ENCODE data around the gene EPHA6. TPM values are rescaled to one million over a fixed set of nuclear protein-coding genes. Genes with fewer than 3 reads are reported as not detected.

Gene EPHA6
- total RNA-seq, 1 donor = not detected

DNA sequence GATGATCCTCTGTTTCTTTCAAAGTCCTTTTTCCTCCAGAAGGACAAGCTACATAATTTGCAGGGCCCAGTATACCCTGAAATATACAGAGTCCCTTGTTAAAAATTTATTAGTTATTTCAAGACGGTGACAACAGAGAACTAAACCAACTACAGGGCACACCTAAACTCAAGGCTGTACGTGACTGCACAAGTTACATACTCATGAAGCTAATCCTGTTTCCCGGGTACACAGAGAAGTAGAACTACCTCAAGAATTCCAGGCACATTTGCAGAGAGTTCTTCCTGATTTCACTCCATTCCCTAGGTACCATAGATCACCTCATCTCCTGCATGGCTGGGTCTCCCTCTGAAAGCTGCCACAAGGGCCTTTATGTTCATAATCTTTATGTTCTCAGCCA lies 670.8 kb downstream of the EPHA6 start:
- TF ChIP-seq, protein P1, sequence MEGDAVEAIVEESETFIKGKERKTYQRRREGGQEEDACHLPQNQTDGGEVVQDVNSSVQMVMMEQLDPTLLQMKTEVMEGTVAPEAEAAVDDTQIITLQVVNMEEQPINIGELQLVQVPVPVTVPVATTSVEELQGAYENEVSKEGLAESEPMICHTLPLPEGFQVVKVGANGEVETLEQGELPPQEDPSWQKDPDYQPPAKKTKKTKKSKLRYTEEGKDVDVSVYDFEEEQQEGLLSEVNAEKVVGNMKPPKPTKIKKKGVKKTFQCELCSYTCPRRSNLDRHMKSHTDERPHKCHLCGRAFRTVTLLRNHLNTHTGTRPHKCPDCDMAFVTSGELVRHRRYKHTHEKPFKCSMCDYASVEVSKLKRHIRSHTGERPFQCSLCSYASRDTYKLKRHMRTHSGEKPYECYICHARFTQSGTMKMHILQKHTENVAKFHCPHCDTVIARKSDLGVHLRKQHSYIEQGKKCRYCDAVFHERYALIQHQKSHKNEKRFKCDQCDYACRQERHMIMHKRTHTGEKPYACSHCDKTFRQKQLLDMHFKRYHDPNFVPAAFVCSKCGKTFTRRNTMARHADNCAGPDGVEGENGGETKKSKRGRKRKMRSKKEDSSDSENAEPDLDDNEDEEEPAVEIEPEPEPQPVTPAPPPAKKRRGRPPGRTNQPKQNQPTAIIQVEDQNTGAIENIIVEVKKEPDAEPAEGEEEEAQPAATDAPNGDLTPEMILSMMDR (IDR thresholded peaks at IDR 0.05; ENCODE audit: insufficient read depth, low read length) = no peak
- no peak overlapping the region for H3K4me3 ChIP-seq (ENCODE audit: low read depth, low read length)
- DNase-seq (ENCODE audit: low read depth) = no peak

DNA sequence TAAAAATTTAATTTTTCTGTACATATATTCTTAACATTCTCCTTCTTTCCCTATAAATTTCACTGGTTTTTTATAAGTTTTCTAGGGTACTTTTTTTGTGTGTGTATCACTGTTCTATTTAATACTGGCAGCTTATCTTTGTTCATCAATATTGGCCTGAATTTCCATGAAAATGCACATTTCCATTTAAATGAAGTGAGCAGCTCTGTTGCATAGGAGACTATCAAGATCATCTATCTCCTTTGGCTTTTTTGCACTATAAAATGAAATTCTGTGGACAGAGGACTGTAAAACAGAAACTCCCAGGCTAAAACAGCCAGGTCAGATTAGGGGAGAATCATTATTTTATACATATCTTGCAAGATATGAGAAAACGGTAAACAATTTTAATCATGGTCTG lies 673.2 kb downstream of the EPHA6 start:
- TF ChIP-seq, protein P1 (IDR thresholded peaks at IDR 0.05; ENCODE audit: insufficient read depth, low read length) = no peak
- DNase-seq (ENCODE audit: low read depth) = no peak
- H3K4me3 ChIP-seq (ENCODE audit: low read depth, low read length) = no peak overlapping the region

DNA sequence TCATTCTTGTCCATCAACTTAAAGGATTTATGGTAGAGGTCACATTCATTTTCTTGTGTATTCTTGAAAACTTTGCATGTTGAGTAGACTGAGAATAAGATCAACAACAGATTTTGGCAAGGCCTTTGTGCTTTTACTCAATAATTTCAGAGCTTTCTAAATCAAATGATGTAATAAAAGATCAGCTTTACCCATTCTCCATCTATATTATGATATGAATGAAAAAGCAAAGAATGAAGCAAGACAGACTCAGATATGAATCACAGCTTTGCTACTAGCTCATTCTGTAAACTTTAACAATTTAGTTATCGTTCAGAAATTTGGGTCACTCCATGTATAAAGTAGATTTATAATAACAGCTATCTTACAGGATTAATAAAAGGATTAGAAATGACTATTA lies 674.3 kb downstream of the EPHA6 start:
- TF ChIP-seq, protein P1 (IDR thresholded peaks at IDR 0.05; ENCODE audit: insufficient read depth, low read length) = no peak
- no peak overlapping the region for H3K4me3 ChIP-seq (ENCODE audit: low read depth, low read length)
- no peak for DNase-seq (ENCODE audit: low read depth)

DNA sequence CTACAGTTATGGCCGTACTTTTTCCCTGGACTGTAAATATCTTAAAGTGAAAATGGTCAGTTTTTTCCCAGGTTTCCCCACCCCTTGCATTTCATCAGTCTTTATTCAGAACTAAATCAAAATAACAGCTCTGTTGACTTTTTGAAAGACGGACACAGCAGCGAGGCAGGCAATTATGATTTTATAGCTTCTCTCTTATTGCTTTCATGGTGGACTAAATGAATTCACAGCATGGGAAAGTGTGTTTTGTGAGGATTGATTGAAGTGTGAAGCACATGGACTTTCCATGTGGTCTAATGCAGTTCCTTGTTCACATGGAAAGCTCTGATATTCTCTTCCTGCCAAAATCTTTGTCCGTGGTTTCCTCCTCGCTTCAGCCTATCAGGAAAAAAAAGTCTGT lies 681.5 kb downstream of the EPHA6 start:
- TF ChIP-seq, protein P1 (IDR thresholded peaks at IDR 0.05; ENCODE audit: insufficient read depth, low read length) = no peak
- H3K4me3 ChIP-seq (ENCODE audit: low read depth, low read length) = no peak overlapping the region

DNA sequence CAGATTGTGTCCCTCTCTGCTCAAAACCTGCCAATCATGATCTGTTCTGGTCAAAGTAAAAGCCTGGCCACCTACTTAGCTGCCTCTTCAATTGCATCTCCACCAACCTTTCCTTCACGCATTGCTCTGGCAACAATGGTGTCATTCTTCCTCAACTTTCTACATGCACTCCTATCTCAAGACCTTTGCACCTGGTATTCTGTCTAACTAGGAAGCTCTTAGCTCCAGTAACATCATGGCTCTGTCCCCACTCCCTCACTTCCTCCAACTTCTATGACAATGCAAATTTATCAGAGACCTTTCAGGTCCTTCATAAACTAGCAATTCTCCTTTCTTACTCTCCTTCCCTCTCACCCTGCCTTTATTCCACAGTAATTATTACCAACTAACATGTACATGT lies 682.7 kb downstream of the EPHA6 start:
- TF ChIP-seq, protein P1 (IDR thresholded peaks at IDR 0.05; ENCODE audit: insufficient read depth, low read length) = no peak
- no peak for DNase-seq (ENCODE audit: low read depth)
- H3K4me3 ChIP-seq (ENCODE audit: low read depth, low read length) = no peak overlapping the region

More for the DNA sequence above, 681.5 kb downstream of the EPHA6 start:
- no peak for DNase-seq (ENCODE audit: low read depth)

DNA sequence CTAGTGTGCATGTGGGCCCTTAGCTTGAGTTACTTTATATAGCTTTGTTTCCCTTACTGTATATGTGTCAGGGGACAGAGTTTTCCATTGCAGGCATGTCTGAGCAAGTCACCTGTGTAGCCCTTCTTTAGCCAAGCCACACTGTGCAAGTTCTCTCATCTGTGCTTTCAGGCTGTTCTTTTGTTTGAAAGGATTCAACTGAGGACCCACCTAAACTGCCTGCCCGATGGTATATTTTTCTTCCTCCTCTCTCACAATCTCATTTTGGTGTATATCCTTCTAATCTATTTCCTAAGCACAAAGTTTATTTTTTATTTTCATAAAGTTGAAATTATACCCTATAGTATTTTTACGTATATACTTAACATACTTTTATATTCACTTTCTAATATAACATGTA lies 690.1 kb downstream of the EPHA6 start:
- TF ChIP-seq, protein P1 (IDR thresholded peaks at IDR 0.05; ENCODE audit: insufficient read depth, low read length) = no peak
- no peak overlapping the region for H3K4me3 ChIP-seq (ENCODE audit: low read depth, low read length)
- no peak for DNase-seq (ENCODE audit: low read depth)

DNA sequence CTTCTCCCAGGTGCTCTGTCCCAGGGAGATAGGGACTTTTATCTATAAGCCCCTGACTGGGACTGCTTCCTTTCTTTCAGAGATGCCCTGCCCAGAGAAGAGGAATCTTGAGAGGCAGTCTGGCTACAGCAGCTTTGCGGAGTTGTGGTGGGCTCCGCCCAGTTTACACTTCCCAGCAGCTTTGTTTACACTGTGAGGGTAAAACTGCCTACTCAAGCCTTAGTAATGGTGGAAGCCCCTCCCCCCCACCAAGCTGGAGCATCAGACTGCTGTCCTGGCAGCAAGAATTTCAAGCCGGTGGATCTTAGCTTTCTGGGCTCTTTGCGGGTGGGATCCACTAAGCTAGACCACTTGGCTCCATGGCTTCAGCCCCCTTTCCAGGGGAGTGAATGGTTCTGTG lies 696.4 kb downstream of the EPHA6 start:
- TF ChIP-seq, protein P1 (IDR thresholded peaks at IDR 0.05; ENCODE audit: insufficient read depth, low read length) = no peak
- no peak for DNase-seq (ENCODE audit: low read depth)
- H3K4me3 ChIP-seq (ENCODE audit: low read depth, low read length) = no peak overlapping the region
